ENCODE results near the gene RPRD2. TPM values are rescaled to one million over a fixed set of nuclear protein-coding genes. Genes with fewer than 3 reads are reported as not detected.
A peak's percentile ranks its signal among the peaks of the same experiment; 100 is the strongest.

The RPRD2 gene
- total and polyA plus RNA-seq, 9 of the 15 experiments (the other 6 are each of a cell fraction or from before 2014, with no cell fraction given) = 1.5 to 21.6 (median 7.7) TPM

DNA sequence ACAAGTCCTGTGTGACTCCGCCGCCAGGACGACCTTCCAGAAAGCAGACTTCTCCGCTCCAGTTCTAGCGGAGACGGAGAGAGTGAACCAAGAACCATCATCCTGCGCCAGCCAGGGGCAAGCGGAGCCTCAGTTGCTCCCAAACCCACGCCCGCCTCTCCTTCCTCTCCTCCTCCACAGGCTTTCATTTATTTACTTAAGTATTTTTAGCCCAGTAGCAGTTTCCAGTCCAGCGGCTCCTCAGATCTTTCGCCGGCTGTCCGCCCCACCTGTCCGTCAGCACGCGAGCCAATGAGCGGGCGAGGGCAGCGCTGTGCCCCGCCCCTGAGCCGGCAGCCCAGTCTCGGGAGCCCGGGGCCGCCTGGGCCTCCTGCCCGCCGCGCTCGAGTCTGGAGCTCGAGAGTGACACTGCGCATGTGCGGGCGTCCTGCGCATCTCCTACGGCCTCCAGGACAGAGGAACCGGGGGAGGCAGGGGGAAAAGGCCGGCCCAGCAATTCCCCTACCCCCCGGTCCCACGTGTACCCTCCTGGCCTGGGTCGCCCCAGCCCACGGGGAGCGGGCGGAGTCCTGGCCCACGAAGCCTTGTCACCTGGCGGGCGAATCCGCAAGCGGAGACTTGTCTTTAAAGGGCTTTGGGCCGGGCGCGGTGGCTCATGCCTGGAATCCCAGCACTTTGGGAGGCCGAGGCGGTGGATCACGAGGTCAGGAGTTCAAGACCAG, 151.5 kb downstream of the RPRD2 start, which contains the start of gene FALEC (continued):
- TF ChIP-seq ZNF431 (CRISPR knock-in tag; IDR thresholded peaks at IDR 0.05) (no peak), ATF7 (IDR thresholded peaks at IDR 0.05) (peak; percentile 36), CTBP1 (IDR thresholded peaks at IDR 0.05; ENCODE audit: borderline replicate concordance) (peak; percentile 55; the same call in 1 of the 2 replicates), MECOM (CRISPR knock-in tag; IDR thresholded peaks at IDR 0.05) (0 out of 2 replicates have a peak, but pooled peaks have one; percentile 11), TBL1XR1 (IDR thresholded peaks at IDR 0.05; ENCODE audit: low read length in 2 of 2) (no peak), GABPB1 (CRISPR knock-in tag; IDR thresholded peaks at IDR 0.05) (peak; percentile 68), U2AF2 (optimal IDR thresholded peaks at IDR 0.05; ENCODE audit: low read depth, low read length) (no peak)
- TF ChIP-seq, protein P1, sequence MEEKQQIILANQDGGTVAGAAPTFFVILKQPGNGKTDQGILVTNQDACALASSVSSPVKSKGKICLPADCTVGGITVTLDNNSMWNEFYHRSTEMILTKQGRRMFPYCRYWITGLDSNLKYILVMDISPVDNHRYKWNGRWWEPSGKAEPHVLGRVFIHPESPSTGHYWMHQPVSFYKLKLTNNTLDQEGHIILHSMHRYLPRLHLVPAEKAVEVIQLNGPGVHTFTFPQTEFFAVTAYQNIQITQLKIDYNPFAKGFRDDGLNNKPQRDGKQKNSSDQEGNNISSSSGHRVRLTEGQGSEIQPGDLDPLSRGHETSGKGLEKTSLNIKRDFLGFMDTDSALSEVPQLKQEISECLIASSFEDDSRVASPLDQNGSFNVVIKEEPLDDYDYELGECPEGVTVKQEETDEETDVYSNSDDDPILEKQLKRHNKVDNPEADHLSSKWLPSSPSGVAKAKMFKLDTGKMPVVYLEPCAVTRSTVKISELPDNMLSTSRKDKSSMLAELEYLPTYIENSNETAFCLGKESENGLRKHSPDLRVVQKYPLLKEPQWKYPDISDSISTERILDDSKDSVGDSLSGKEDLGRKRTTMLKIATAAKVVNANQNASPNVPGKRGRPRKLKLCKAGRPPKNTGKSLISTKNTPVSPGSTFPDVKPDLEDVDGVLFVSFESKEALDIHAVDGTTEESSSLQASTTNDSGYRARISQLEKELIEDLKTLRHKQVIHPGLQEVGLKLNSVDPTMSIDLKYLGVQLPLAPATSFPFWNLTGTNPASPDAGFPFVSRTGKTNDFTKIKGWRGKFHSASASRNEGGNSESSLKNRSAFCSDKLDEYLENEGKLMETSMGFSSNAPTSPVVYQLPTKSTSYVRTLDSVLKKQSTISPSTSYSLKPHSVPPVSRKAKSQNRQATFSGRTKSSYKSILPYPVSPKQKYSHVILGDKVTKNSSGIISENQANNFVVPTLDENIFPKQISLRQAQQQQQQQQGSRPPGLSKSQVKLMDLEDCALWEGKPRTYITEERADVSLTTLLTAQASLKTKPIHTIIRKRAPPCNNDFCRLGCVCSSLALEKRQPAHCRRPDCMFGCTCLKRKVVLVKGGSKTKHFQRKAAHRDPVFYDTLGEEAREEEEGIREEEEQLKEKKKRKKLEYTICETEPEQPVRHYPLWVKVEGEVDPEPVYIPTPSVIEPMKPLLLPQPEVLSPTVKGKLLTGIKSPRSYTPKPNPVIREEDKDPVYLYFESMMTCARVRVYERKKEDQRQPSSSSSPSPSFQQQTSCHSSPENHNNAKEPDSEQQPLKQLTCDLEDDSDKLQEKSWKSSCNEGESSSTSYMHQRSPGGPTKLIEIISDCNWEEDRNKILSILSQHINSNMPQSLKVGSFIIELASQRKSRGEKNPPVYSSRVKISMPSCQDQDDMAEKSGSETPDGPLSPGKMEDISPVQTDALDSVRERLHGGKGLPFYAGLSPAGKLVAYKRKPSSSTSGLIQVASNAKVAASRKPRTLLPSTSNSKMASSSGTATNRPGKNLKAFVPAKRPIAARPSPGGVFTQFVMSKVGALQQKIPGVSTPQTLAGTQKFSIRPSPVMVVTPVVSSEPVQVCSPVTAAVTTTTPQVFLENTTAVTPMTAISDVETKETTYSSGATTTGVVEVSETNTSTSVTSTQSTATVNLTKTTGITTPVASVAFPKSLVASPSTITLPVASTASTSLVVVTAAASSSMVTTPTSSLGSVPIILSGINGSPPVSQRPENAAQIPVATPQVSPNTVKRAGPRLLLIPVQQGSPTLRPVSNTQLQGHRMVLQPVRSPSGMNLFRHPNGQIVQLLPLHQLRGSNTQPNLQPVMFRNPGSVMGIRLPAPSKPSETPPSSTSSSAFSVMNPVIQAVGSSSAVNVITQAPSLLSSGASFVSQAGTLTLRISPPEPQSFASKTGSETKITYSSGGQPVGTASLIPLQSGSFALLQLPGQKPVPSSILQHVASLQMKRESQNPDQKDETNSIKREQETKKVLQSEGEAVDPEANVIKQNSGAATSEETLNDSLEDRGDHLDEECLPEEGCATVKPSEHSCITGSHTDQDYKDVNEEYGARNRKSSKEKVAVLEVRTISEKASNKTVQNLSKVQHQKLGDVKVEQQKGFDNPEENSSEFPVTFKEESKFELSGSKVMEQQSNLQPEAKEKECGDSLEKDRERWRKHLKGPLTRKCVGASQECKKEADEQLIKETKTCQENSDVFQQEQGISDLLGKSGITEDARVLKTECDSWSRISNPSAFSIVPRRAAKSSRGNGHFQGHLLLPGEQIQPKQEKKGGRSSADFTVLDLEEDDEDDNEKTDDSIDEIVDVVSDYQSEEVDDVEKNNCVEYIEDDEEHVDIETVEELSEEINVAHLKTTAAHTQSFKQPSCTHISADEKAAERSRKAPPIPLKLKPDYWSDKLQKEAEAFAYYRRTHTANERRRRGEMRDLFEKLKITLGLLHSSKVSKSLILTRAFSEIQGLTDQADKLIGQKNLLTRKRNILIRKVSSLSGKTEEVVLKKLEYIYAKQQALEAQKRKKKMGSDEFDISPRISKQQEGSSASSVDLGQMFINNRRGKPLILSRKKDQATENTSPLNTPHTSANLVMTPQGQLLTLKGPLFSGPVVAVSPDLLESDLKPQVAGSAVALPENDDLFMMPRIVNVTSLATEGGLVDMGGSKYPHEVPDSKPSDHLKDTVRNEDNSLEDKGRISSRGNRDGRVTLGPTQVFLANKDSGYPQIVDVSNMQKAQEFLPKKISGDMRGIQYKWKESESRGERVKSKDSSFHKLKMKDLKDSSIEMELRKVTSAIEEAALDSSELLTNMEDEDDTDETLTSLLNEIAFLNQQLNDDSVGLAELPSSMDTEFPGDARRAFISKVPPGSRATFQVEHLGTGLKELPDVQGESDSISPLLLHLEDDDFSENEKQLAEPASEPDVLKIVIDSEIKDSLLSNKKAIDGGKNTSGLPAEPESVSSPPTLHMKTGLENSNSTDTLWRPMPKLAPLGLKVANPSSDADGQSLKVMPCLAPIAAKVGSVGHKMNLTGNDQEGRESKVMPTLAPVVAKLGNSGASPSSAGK (IDR thresholded peaks at IDR 0.05) = peak; percentile 81
- TF ChIP-seq, protein P2, sequence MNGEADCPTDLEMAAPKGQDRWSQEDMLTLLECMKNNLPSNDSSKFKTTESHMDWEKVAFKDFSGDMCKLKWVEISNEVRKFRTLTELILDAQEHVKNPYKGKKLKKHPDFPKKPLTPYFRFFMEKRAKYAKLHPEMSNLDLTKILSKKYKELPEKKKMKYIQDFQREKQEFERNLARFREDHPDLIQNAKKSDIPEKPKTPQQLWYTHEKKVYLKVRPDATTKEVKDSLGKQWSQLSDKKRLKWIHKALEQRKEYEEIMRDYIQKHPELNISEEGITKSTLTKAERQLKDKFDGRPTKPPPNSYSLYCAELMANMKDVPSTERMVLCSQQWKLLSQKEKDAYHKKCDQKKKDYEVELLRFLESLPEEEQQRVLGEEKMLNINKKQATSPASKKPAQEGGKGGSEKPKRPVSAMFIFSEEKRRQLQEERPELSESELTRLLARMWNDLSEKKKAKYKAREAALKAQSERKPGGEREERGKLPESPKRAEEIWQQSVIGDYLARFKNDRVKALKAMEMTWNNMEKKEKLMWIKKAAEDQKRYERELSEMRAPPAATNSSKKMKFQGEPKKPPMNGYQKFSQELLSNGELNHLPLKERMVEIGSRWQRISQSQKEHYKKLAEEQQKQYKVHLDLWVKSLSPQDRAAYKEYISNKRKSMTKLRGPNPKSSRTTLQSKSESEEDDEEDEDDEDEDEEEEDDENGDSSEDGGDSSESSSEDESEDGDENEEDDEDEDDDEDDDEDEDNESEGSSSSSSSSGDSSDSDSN (IDR thresholded peaks at IDR 0.05; ENCODE audit: borderline replicate concordance in 1 of 2, low read depth in 2 of 2, low read length in 2 of 2) = no peak; a peak in 1 of 4 replicates
- TF ChIP-seq, protein P3, sequence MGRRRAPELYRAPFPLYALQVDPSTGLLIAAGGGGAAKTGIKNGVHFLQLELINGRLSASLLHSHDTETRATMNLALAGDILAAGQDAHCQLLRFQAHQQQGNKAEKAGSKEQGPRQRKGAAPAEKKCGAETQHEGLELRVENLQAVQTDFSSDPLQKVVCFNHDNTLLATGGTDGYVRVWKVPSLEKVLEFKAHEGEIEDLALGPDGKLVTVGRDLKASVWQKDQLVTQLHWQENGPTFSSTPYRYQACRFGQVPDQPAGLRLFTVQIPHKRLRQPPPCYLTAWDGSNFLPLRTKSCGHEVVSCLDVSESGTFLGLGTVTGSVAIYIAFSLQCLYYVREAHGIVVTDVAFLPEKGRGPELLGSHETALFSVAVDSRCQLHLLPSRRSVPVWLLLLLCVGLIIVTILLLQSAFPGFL (CRISPR knock-in tag; IDR thresholded peaks at IDR 0.05) = peak; percentile 80; the same call in 1 of the 2 replicates
- TF ChIP-seq, protein P4, sequence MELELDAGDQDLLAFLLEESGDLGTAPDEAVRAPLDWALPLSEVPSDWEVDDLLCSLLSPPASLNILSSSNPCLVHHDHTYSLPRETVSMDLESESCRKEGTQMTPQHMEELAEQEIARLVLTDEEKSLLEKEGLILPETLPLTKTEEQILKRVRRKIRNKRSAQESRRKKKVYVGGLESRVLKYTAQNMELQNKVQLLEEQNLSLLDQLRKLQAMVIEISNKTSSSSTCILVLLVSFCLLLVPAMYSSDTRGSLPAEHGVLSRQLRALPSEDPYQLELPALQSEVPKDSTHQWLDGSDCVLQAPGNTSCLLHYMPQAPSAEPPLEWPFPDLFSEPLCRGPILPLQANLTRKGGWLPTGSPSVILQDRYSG (tag; conservative IDR thresholded peaks at IDR 0.05; ENCODE audit: low read depth) = no peak
